ENCODE measurements around the gene LHFPL2. TPM values are rescaled to one million over a fixed set of nuclear protein-coding genes. Genes with fewer than 3 reads are reported as not detected.

Gene LHFPL2
- total RNA-seq, 1 donor from 2014 or later, result 5.4 TPM

DNA sequence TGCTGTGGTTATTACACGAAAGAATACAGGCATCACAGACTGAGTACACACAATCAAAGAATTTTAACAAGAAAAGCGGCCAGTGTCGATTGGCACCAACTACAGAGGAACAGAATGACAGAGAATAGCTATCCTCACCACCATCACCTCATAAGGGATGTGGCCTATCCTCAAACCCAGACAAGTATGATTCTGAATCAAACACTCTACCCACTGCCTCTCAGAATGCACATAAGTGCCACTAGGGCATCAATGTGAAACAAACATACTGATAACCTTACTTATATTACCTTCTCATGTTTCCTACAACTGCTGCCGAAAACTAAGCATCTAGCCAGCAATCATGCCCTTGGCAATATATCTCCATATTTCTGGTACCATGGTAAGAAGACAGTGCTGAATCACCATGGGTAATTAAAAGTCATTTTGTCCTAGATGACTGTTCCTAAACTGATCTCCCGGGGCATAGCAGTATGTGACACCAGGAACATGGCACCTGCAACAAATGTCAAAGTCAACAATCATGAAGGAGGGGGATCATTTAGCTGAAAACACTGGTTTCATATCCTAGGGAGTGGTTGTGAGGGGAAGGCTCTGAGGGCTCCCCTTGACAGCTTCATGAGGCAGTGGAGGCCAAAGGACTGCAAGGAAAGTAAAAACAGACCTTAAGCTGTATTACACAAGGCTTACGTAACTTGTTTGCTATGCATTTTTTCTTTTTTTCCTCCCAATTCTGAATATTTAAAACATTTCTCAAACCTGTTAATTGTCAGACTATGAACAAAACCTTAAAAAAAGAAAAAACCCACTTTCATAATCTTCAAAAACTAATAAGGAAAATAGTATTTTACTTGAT is 88.3 kb downstream of the LHFPL2 start:
- ATAC-seq (no peak), DNase-seq (no peak)
- intact Hi-C loops (cut with micrococcal nuclease), result no loop called here

DNA sequence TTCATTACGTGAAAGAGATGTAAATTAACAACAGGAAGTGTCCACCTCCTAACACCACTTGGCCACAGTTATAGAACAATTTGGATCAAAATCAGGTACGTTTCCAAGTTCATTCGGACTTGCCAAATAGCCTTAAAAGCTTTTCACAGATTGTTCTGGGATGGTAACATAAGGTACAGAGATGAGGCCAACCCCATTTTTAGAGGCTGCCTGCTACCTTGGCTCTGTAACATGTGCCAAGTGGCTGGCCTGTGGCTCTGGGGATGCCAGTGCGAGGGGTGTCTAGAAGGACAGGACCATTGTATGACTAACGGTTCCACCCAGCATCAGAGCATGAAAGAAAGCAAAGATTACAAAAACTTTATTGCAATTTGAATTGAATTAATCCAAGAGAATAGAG is 91.0 kb downstream of the LHFPL2 start:
- ATAC-seq (no peak), DNase-seq (no peak)
- intact Hi-C loops (cut with micrococcal nuclease), result no loop called here

DNA sequence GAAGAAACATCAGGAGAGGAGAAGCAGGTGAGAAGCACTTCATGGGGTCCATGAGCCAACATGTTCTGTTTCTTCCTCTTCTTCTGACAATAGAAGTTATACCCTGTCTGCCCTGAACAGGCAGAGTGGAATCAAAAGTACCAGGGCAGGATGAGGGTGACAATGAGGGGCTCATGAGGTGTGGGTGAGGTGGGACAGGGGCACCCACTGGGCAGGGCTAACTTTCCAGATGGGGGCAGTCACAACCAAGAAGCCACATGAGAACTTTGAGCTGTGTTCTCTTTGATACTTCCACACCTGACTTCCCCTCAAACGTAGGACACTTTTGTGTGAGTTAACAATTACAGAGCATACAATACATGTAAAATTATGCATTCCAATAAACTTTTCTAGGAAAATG is 92.7 kb downstream of the LHFPL2 start:
- intact Hi-C loops (cut with micrococcal nuclease), result no loop called here
- ATAC-seq (no peak), DNase-seq (no peak)

DNA sequence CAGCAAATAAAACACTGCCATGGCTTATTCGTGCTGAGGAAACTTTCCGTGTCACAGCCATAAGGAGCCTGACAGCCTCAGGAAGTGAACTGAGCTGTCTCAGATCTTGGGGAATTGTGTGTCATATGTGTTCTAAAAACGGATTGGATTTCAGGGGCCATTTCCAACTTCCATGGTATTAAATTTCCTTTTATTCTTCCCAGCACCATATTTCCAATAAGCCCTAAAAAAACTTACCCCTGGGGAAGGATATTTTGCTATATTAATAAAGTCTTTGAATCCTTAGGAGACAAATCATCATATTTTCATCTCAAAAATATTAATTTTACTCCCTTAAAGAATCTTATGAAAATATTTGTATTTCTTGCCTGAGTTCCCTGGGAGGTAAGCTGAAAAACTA is 93.9 kb downstream of the LHFPL2 start:
- intact Hi-C loops (cut with micrococcal nuclease), result no loop called here
- no peak for ATAC-seq

DNA sequence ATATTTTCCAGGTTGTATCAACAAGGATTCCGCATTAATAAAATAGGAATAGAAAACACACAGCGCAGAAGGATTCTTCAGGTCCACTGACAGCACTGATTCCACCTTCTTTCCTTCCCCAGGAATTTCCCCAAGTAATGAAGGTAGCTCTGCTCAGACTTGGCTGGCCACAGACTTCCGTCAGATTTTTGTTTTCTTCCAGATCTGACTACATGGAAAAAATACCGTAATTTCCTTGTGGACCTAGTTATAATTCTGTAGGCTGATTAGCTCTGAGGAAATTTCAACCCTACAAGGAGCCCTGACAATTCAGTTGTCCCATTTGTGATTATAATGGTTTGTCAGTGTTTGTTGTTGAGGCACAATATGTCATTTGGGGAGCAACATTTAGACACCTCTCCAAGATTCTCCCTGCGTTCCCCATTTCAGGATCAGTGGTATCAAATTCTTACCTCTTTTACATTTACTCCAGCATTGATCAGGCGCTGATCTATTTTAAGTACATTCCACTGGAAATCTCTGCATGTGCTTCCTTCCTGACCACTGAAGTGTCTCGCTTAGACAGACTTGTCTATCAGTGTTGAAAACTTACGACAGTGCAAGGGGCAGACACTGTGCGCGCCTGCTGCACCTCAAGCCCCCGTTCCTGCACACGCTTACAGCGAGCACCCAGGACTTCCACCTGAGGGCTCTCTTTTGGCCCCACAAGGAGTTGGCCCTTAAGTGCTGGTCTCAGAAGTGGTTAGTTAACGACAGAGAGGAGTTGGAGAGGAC is 94.8 kb downstream of the LHFPL2 start:
- DNase-seq, result no peak
- intact Hi-C loops (cut with micrococcal nuclease), result no loop called here
- ATAC-seq, result no peak

More for the DNA sequence above, 93.9 kb downstream of the LHFPL2 start:
- DNase-seq, result no peak

DNA sequence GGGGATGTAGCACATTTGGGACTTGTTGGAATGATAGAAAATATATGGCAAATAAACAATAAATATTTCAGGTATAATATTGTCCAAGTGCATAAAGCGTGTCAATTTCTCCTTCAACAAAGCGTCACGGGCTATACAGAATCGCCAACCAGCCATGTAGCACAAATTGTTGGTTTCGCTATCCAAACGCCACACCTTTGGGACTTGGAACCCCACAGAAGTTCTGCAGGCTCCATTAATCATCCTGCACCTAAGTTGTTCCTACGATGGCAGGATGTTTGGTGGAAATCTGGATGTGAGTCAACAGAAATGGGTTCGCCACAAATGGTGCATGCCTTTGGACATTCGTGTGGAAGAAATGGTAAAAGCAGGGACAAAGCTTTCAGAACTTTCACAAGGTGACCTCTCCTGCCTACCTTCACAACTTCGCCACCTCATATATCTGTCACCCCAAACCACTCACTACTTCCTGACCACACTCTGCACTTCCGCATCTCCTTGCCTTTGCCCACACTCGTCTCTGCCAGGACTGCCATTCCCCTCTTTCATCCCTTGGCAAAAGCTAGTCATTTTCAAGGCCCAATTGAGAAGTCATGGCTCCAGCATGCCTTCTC is 95.7 kb downstream of the LHFPL2 start:
- intact Hi-C loops (cut with micrococcal nuclease), result no loop called here
- no peak for DNase-seq
- no peak for ATAC-seq

DNA sequence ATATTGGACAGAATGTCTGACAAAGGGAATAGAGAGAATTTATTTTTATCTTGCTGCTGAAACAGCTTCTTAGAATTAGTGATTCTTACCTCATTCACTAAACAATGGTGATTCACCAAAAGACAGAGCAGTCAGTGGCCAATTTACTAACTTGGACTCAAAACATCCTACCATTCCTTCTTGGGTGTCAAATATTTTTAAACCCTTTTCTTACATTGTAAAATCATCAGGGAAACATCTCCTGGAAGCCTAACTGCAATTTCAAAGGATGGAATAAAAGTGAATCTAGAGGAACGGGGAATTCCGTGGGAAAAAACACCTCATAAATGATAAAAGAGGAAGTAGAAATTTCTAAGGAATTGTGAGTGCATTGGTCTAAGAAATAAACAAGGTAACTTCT is 97.7 kb downstream of the LHFPL2 start:
- ATAC-seq, result no peak
- intact Hi-C loops (cut with micrococcal nuclease), result no loop called here
- DNase-seq, result no peak

DNA sequence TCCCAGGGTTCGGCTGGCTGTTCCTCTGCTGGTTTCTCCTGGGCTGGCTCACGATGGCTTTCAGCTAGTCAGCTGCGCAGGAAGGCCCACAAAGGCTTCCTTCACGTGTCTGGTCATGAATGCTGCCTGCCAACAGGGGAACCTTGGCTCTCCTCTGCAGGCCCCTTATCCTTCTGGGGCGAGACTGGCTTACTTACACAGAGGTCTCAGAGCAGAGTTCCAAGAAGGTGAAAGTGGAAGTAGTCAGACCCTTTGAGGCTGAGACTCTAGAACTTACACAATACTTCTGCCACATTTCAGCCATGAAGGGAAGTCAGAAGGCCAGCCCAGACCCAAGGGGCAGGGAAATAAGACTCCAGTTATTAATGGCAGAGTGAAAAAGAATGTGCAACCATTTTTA is 99.5 kb downstream of the LHFPL2 start:
- no peak for DNase-seq
- intact Hi-C loops (cut with micrococcal nuclease), result no loop called here
- ATAC-seq, result peak; percentile 26

DNA sequence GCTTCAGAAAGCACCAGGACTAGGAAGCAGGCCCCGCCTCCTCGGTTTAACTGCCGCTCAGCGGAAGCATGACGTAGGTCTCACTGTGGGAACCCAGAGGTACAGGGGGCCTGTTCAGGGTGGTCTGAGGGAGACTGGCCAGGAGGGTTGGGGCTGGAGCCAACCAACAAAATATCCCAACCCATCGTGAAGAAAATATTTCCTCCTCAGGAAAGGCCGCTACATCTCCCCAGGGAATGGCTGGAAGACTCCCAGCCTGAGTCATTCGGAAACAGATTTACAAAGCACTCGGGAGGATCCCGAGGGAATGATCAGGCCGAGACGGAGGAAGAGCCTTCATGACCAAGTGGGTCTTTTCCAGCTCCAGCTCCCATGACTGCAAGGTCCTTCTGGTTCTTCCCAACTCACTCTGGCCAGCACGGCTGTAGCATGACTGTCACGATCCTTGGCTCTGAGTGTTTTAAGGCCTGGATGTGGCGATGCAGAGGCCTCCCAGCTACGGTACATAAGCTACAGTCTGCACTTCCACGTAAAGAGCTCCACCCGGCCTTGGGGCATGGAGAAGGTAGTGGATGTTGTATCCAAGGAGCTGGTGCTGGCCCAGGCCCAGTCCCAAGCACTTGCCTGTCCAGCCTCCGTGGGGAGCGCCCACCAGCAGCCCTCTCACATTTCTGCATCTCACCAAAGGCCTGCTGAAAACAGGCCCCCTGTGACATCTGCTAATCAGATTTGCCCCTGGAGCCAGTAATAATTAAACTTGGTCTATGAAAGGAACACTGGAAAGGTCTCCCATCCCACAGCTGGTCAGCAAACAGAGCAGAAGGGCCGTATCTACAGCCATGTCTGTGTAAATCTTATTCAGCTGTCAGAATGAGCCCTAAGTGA is 100.6 kb downstream of the LHFPL2 start:
- ATAC-seq (peak; percentile 92), DNase-seq (peak; percentile 90)
- intact Hi-C loops (cut with micrococcal nuclease), result no loop called here

DNA sequence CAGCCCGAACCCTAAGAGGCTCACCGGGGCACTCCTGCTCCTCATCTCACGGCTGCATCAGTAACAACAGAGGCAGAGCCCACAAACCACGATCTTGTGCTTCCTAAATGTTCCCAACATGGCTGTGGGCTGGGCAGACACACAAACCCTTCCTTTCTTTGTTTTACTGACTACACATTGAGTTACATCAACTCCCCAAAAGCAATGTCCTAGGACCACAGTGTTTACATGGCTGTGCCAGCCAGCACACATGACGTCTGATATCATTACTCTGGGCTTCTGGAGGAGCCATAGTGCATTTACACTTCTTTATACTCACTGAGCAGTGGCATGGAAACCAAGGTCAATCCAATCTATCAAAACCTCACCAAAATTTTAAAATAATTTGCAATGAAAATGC is 101.4 kb downstream of the LHFPL2 start:
- intact Hi-C loops (cut with micrococcal nuclease), result no loop called here
- ATAC-seq, result no peak
- no peak for DNase-seq

DNA sequence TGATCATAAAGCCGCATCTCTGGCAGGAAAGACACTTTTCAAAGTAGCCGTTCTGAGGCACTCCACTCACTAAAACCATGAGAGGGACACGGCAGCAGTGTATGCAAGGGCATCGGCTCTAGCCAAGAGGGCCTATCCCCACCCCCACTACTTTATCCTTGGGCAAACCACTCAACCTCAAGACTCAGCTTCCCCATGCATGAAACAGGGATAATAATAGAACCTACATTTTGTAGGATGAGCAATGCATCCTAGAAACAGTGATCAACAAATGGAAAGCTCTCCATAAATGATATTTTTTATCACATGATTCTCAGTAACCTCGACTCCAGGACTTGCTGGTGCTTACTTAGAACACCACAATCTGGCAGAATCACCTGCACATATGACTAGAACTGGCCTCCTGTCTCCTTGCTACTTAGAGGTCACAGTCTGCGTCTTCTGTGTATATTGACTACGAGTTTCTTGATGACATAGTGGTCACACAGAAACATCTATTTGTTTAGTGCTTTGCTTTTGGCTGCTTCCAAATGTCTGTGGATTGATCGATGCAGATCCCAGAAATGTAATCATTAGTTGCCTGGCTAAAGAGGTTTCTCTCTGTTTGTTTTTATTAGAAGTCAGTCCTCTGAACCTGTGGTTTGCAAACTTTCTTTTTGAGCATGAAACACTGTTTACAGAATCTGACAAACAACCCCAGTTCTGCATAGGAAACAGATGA is 102.1 kb downstream of the LHFPL2 start:
- ATAC-seq (no peak), DNase-seq (no peak)
- intact Hi-C loops (cut with micrococcal nuclease), result no loop called here

DNA sequence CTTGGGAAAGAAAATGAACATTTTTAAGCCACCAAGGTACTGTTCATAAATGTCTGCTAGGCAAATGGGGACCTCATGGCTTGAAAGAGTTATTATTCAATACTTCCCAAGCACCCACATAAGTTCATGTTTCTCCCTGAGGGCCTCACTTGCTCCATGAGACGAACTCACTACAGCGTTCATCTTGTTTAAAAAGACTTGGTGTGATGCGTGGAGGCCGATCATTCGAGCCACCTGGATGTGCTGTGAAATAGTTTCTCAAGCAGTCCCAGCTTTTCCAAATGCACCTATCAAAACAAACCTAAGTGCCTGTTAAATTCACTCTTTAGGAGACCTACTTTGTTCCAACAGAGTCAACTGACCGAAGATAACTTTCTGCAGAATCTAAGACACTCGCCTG is 103.2 kb downstream of the LHFPL2 start:
- intact Hi-C loops (cut with micrococcal nuclease), result no loop called here
- DNase-seq (no peak), ATAC-seq (no peak)

DNA sequence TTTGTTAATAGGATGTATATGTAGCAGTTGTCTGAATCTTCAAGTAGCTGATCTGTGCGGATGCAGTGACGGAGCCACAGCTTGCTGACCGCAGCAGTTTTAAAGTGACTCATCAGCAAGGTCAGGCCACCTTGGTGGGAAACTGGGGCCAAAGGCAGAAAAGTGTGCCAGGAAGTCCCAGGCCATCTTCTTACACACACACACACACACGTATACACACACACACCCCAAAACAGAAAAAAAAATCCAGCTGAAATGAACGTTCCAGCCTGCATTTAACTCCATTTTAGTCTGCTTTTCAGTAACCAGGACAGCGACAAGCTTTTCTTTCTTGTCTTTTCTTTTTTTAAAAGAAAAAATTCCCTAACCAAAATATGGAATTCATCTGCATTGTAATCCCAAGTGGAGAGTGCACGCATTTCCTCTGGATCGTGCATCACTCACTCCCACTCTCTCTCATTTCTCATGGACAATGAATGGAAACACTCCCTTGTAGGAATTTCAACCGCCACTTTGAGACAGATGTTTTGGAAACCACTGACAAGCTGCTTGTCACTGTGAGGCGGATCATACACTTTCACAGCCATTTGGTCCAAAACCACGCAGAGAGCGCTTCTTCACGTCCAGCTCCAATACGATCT is 103.9 kb downstream of the LHFPL2 start:
- DNase-seq, result no peak
- ATAC-seq, result no peak

DNA sequence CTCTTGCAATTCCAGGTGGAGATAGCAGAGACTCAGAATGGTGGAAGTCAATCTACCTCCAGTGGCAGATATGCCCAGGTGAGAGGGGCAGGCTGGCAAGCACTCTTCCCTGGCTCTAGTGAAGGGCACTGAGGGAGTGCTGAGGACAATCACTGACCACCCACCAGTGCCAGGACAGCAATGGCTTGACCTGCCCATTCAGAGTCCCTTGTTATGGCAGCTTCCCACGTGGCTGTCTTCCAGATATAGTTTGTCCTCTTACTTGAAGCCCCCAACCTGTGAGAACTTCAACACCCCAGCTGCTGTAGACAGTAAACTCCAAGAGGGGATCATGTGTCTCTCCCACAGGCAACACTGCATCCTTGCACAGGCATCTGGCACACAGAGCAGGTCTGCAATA is 104.7 kb downstream of the LHFPL2 start:
- ATAC-seq, result no peak
- intact Hi-C loops (cut with micrococcal nuclease), result no loop called here
- DNase-seq, result no peak

More for the DNA sequence above, 103.9 kb downstream of the LHFPL2 start:
- intact Hi-C loops (cut with micrococcal nuclease), result no loop called here

DNA sequence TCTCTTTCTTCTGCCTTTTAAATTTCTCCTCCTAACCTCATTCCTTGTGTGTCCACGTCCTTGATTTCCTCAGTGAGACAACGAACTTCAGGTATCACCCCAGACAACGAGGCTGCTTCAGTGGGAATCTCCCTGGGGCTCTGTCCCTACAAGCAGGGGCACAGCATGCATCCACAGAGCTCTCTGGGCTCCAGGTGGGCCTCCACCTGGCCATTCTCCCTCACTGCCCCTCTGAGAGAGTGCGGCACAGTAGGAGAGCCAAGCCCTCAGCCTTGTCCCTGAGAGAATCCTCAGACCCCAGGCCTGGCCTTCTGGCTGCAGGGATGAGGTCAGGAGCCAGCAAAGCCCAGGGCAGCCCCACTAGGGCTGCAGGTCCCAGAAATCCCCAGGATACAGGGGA is 105.3 kb downstream of the LHFPL2 start:
- ATAC-seq (no peak), DNase-seq (no peak)
- intact Hi-C loops (cut with micrococcal nuclease), result no loop called here

DNA sequence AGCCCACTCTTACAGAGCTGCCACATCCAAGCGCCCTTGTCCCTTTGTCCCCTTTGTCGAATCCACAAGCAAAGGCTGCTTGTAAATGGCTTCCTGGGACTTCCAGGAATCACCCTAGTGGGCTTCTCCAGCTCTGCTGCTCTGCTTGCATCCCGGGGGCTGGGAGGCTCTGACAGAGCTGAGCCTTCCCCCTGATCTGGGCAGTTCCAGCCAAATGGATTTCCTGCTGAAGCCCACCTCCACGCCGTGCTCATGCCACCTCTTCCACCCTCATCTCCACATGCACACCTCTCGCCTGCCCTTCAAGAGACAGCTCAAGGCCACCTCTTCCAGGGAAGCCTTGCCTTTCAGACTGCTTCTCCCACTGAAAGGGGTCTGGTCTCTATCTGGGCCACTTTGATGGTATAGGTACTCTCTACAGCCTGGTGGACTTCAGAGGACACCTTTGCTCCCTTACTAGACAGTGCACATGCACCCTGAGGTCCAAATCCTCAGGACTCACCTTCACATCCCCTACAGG is 106.2 kb downstream of the LHFPL2 start:
- DNase-seq, result no peak
- ATAC-seq, result no peak
- intact Hi-C loops (cut with micrococcal nuclease), result no loop called here

DNA sequence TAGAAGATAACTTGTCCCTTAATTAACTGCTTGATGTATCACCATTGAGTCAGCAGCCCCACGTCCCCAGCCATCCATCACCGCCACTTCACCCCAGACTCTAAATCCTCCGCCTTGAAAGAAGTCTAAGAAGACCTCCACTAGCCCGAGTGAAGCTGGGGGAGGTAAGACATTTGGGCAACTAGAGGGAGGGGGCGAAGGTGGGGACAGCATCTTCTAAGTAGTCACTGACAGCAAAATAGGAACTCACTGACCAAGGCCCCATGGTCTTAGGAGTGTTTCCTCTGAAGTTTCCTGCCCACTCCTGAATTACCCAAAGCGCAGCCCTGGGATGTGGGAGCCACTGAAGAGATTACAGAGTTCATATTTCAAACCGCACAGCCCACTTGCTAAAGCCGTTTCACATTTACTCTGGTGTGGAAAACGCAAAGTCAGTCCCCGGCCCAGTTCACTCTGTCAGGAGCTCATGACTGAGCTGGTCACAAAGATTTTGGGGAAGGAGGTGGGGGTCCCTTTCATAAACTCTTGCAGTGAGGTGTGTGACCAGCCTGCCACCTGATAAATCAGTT is 107.4 kb downstream of the LHFPL2 start:
- no peak for ATAC-seq
- DNase-seq, result no peak
- intact Hi-C loops (cut with micrococcal nuclease), result no loop called here

Measured in left ventricle myocardium superior (tissue), 1 donor.